ENCODE results near the gene ASAH2.

ASAH2 gene

DNA sequence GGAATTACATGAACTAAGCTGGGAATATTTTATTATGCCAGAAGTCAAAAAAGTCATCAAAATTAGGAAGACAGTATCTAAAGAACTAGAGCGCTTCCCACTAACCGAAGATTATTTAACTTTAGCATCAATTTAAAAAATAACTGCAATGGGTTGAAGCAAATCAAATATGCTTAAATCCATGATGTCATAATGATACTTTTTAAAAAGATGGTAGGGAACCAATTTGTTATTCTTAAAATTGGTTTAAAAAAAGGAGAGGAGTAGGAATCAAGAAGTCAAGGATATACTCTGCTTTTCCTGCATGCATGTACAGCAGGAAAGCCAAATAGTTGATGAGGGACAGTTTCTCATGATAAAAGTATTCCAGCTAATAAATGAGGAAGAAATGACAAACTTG, 3.2 kb upstream of the ASAH2 start:
- no peaks in the 10 kb centered on the region for H3F3A ChIP-seq (ENCODE audit: insufficient read depth)
- no peak overlapping the region for H2AFZ ChIP-seq (ENCODE audit: low read depth, low read length, severe bottlenecking)
- H3K4me2 ChIP-seq (ENCODE audit: low read depth, low read length, poor library complexity, severe bottlenecking), result no peak overlapping the region
- H4K20me1 ChIP-seq (ENCODE audit: low read depth, low read length), result no peaks in the 10 kb centered on the region
- TF ChIP-seq EZH2phosphoT487 (conservative IDR thresholded peaks at IDR 0.05; ENCODE audit: low read length), result no peak
- TF ChIP-seq, protein P1, sequence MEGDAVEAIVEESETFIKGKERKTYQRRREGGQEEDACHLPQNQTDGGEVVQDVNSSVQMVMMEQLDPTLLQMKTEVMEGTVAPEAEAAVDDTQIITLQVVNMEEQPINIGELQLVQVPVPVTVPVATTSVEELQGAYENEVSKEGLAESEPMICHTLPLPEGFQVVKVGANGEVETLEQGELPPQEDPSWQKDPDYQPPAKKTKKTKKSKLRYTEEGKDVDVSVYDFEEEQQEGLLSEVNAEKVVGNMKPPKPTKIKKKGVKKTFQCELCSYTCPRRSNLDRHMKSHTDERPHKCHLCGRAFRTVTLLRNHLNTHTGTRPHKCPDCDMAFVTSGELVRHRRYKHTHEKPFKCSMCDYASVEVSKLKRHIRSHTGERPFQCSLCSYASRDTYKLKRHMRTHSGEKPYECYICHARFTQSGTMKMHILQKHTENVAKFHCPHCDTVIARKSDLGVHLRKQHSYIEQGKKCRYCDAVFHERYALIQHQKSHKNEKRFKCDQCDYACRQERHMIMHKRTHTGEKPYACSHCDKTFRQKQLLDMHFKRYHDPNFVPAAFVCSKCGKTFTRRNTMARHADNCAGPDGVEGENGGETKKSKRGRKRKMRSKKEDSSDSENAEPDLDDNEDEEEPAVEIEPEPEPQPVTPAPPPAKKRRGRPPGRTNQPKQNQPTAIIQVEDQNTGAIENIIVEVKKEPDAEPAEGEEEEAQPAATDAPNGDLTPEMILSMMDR (IDR thresholded peaks at IDR 0.05; ENCODE audit: insufficient read depth, low read length, poor library complexity, severe bottlenecking), result no peak
- H3K27me3 ChIP-seq (ENCODE audit: low read length), result no peaks in the 10 kb centered on the region
- no peaks in the 10 kb centered on the region for H3K36me3 ChIP-seq (ENCODE audit: low read length)
- H3K4me3 ChIP-seq (ENCODE audit: insufficient read depth, low read length, poor library complexity, severe bottlenecking), result no peak overlapping the region
- no peaks in the 10 kb centered on the region for H3K9me3 ChIP-seq (ENCODE audit: insufficient read depth, low read length)
- no peak overlapping the region for H3K27ac ChIP-seq (ENCODE audit: low read depth, low read length)
- H3K79me2 ChIP-seq (ENCODE audit: insufficient read depth, low read length), result no peaks in the 10 kb centered on the region
- no peaks in the 10 kb centered on the region for H3K9me2 ChIP-seq (replicated peaks; ENCODE audit: insufficient read depth, low read length)
- H3K9ac ChIP-seq (ENCODE audit: low read length), result no peak overlapping the region

DNA sequence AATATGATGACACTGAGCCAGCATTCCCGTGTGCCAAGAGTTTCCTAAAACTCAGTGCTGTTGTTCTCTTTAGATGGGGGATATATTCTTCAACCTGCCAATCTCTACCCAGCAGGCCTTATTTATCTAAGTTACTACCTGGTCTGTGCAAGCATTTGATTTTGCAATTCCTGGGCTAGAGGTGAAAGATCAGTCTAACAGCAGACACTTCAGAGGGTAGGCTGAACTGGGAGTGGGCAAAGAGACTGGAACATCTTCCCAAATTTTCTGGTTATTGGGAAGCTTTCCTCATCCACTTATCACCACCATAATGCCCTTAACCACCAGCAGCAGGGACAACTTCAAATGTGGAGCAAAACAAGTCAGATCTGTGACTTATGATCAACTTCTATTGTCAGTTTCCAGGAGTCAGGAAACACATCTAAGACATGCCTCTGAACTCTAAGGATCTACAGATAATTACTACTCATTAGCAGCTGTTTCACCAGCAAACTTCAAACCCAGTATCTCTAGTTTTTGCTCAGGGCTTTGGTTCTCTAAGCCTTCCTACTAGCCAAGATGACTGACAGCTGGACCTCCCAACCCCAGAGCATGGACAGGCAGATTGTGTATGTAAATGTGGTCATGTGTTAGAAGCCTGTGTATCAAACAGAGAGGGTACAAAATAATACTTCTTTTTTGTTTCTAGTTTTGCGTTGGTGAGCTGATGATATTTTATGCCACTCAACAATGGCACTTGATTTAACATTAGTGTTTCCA, 1.0 kb downstream of the ASAH2 start:
- Histone ChIP-seq H2AFZ (ENCODE audit: low read depth, low read length, severe bottlenecking) (no peak overlapping the region), H3K9me2 (replicated peaks; ENCODE audit: insufficient read depth, low read length) (no peaks in the 10 kb centered on the region), H3K36me3 (ENCODE audit: low read length) (no peaks in the 10 kb centered on the region), H3K27me3 (ENCODE audit: low read length) (no peaks in the 10 kb centered on the region), H3K9me3 (ENCODE audit: insufficient read depth, low read length) (no peaks in the 10 kb centered on the region), H3K79me2 (ENCODE audit: insufficient read depth, low read length) (no peaks in the 10 kb centered on the region), H3F3A (ENCODE audit: insufficient read depth) (no peaks in the 10 kb centered on the region), H3K9ac (ENCODE audit: low read length) (no peak overlapping the region), H3K27ac (ENCODE audit: low read depth, low read length) (no peak overlapping the region), H3K4me3 (ENCODE audit: insufficient read depth, low read length, poor library complexity, severe bottlenecking) (no peak overlapping the region), H4K20me1 (ENCODE audit: low read depth, low read length) (no peaks in the 10 kb centered on the region), H3K4me2 (ENCODE audit: low read depth, low read length, poor library complexity, severe bottlenecking) (no peak overlapping the region)
- TF ChIP-seq EZH2phosphoT487 (conservative IDR thresholded peaks at IDR 0.05; ENCODE audit: low read length), result no peak
- TF ChIP-seq, protein P1 (IDR thresholded peaks at IDR 0.05; ENCODE audit: insufficient read depth, low read length, poor library complexity, severe bottlenecking), result no peak

DNA sequence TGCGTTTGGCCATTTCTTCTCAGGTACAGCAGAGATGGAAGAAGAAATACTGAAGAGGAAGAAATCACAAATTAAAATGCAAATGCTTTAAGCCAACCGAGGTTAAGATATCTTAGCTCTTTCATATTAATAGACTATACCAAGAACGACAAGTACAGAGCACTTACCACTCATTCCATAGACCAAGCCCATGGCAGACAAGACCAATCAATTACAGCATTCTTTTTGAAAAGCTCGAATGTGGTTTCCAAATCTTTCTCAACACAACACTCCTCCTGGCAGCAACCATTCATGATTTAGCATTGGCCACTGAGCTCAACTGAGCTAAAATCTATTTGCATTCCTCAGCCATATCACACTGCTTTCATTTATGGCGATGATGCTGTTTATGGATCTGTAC, 2.7 kb downstream of the ASAH2 start:
- Histone ChIP-seq H3K9me2 (replicated peaks; ENCODE audit: insufficient read depth, low read length) (no peaks in the 10 kb centered on the region), H3K79me2 (ENCODE audit: insufficient read depth, low read length) (no peaks in the 10 kb centered on the region), H4K20me1 (ENCODE audit: low read depth, low read length) (no peaks in the 10 kb centered on the region), H3K9me3 (ENCODE audit: insufficient read depth, low read length) (no peaks in the 10 kb centered on the region), H3K27ac (ENCODE audit: low read depth, low read length) (no peak overlapping the region), H3F3A (ENCODE audit: insufficient read depth) (no peaks in the 10 kb centered on the region), H2AFZ (ENCODE audit: low read depth, low read length, severe bottlenecking) (no peak overlapping the region), H3K9ac (ENCODE audit: low read length) (no peak overlapping the region), H3K36me3 (ENCODE audit: low read length) (no peaks in the 10 kb centered on the region), H3K4me2 (ENCODE audit: low read depth, low read length, poor library complexity, severe bottlenecking) (no peak overlapping the region), H3K27me3 (ENCODE audit: low read length) (no peaks in the 10 kb centered on the region), H3K4me3 (ENCODE audit: insufficient read depth, low read length, poor library complexity, severe bottlenecking) (no peak overlapping the region)
- TF ChIP-seq EZH2phosphoT487 (conservative IDR thresholded peaks at IDR 0.05; ENCODE audit: low read length), result no peak
- TF ChIP-seq, protein P1 (IDR thresholded peaks at IDR 0.05; ENCODE audit: insufficient read depth, low read length, poor library complexity, severe bottlenecking), result no peak
